HG02970 (cell line): Measurements from ENCODE around the gene FMNL2.

Experiments used
- ATAC-seq: cut with Tn5 transposase; IDR thresholded peaks from one replicate; pipeline ENCODE4 v1.9.1; 2021; ENCODE audit warnings: mild to moderate bottlenecking, moderate library complexity, moderate number of reproducible peaks; ENCODE audit not compliant: unreplicated experiment, low FRiP score

FMNL2 gene

GRCh38 chr2:152624805-152625204 is 289.8 kb downstream of the FMNL2 start:
- ATAC-seq = no peak

- ATAC-seq = no peak
Measured at GRCh38 chr2:152626911-152627339, 292.0 kb downstream of the FMNL2 start.

GRCh38 chr2:152627351-152627957 is 292.5 kb downstream of the FMNL2 start:
- no peak for ATAC-seq

GRCh38 chr2:152629202-152629601 is 294.2 kb downstream of the FMNL2 start:
- ATAC-seq = no peak

- ATAC-seq = no peak
Measured at GRCh38 chr2:152630466-152630865, 295.5 kb downstream of the FMNL2 start.

GRCh38 chr2:152632736-152633135 is 297.8 kb downstream of the FMNL2 start:
- no peak for ATAC-seq

GRCh38 chr2:152635635-152636298 is 300.8 kb downstream of the FMNL2 start:
- no peak for ATAC-seq

GRCh38 chr2:152637251-152637650 is 302.3 kb downstream of the FMNL2 start:
- ATAC-seq = no peak

- ATAC-seq = no peak
Measured at GRCh38 chr2:152638056-152638455, 303.1 kb downstream of the FMNL2 start.

- ATAC-seq = no peak
Measured at GRCh38 chr2:152638590-152638989, 303.6 kb downstream of the FMNL2 start.

- ATAC-seq = no peak
Measured at GRCh38 chr2:152644189-152644873, 309.4 kb downstream of the FMNL2 start.

GRCh38 chr2:152646264-152646663 is 311.3 kb downstream of the FMNL2 start:
- no peak for ATAC-seq

- no peak for ATAC-seq
Measured at GRCh38 chr2:152646775-152647174, 311.8 kb downstream of the FMNL2 start.

GRCh38 chr2:152647552-152647951 is 312.6 kb downstream of the FMNL2 start:
- ATAC-seq = no peak

GRCh38 chr2:152648336-152648735 is 313.4 kb downstream of the FMNL2 start:
- ATAC-seq = no peak

- no peak for ATAC-seq
Measured at GRCh38 chr2:152649997-152650396, 315.0 kb downstream of the FMNL2 start.

- no peak for ATAC-seq
Measured at GRCh38 chr2:152650768-152651371, 315.9 kb downstream of the FMNL2 start.

GRCh38 chr2:152651834-152652233 is 316.9 kb downstream of the FMNL2 start:
- no peak for ATAC-seq

- ATAC-seq = no peak
Measured at GRCh38 chr2:152655880-152656279, 320.9 kb downstream of the FMNL2 start.

- no peak for ATAC-seq
Measured at GRCh38 chr2:152657043-152657442, 322.1 kb downstream of the FMNL2 start.

- ATAC-seq = no peak
Measured at GRCh38 chr2:152658221-152658620, 323.2 kb downstream of the FMNL2 start.
